Hepatocyte (in vitro differentiated cells): Measurements from ENCODE around the gene P3H3.

Experiments used
- CTCF ChIP-seq: fragments of 200-600 bp; sonication (generic); IDR thresholded peaks from 2 replicates; pipeline ENCODE4 v1.5.1; 2016; ENCODE audit warnings: antibody characterized with exemption, mild to moderate bottlenecking; ENCODE audit not compliant: poor library complexity
- EZH2 ChIP-seq: fragments of 200-600 bp; sonication (generic); IDR thresholded peaks from 2 replicates; pipeline ENCODE4 v1.6.1; 2016; ENCODE audit warnings: antibody characterized with exemption, mild to moderate bottlenecking, borderline replicate concordance

GRCh38 chr12:6820166-6820565 is 8.0 kb upstream of the P3H3 start:
- no peak for TF ChIP-seq CTCF
- TF ChIP-seq EZH2 = no peak
